OCI-LY7 (cell line): ENCODE measurements around the gene SHH.

Experiments used
- CTCF ChIP-seq: fragments of 200-600 bp; sonication (generic); conservative IDR thresholded peaks from 2 replicates; pipeline ENCODE4 v1.5.1; 2014; ENCODE audit warnings: mild to moderate bottlenecking, antibody characterized with exemption, low read length, moderate library complexity, mixed read lengths
- EZH2phosphoT487 ChIP-seq: fragments of 200-600 bp; sonication (generic); IDR thresholded peaks from 2 replicates; pipeline ENCODE4 v1.6.1; 2018; ENCODE audit warnings: low read depth, borderline replicate concordance, mild to moderate bottlenecking, mixed run types, antibody characterized with exemption, low read length, moderate library complexity, mixed read lengths

GRCh38 chr7:155780884-155781283 is 31.4 kb downstream of the SHH start:
- TF ChIP-seq CTCF (no peak), EZH2phosphoT487 (no peak)
